GM19395 (cell line): ENCODE data around the gene GPR155.

Experiments
- ATAC-seq: cut with Tn5 transposase; IDR thresholded peaks from one replicate; pipeline ENCODE4 v1.9.1; 2021; ENCODE audit warnings: mild to moderate bottlenecking, moderate library complexity; ENCODE audit not compliant: unreplicated experiment

Gene GPR155, protein sequence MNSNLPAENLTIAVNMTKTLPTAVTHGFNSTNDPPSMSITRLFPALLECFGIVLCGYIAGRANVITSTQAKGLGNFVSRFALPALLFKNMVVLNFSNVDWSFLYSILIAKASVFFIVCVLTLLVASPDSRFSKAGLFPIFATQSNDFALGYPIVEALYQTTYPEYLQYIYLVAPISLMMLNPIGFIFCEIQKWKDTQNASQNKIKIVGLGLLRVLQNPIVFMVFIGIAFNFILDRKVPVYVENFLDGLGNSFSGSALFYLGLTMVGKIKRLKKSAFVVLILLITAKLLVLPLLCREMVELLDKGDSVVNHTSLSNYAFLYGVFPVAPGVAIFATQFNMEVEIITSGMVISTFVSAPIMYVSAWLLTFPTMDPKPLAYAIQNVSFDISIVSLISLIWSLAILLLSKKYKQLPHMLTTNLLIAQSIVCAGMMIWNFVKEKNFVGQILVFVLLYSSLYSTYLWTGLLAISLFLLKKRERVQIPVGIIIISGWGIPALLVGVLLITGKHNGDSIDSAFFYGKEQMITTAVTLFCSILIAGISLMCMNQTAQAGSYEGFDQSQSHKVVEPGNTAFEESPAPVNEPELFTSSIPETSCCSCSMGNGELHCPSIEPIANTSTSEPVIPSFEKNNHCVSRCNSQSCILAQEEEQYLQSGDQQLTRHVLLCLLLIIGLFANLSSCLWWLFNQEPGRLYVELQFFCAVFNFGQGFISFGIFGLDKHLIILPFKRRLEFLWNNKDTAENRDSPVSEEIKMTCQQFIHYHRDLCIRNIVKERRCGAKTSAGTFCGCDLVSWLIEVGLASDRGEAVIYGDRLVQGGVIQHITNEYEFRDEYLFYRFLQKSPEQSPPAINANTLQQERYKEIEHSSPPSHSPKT

DNA sequence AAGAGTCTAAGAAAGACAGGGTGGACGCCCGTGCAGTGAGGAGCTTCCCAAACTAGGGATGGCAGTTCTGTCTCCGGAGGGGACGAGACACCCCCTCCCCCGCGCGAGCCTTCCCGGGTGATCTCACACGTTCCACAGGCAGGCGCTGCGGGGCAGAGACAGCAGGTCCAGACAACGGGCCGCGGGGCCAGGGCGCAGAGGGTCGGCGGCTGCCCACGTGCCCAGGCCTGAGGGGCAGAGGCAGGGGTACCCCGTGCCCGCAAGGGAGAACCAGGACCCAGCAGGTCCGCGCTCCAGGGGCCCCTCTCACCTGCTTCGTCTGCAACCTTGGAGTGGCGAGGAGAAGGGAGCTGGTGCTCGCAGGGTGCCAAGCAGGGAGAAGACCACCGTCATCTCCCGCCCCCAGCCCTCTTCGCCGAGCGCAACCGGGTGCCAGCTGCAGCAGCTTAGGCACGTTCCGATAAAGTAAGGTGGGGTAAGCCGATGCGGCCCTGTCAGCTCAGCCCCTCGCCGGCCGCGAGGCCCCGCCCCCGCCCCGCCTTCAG lies at the start of gene GPR155:
Gene GPR155, minus strand, starts transcription at position 467 of the 545 bp plus-strand sequence. CDS start 5,073 bp downstream, outside the sequence.
- ATAC-seq, result peak; percentile 61

DNA sequence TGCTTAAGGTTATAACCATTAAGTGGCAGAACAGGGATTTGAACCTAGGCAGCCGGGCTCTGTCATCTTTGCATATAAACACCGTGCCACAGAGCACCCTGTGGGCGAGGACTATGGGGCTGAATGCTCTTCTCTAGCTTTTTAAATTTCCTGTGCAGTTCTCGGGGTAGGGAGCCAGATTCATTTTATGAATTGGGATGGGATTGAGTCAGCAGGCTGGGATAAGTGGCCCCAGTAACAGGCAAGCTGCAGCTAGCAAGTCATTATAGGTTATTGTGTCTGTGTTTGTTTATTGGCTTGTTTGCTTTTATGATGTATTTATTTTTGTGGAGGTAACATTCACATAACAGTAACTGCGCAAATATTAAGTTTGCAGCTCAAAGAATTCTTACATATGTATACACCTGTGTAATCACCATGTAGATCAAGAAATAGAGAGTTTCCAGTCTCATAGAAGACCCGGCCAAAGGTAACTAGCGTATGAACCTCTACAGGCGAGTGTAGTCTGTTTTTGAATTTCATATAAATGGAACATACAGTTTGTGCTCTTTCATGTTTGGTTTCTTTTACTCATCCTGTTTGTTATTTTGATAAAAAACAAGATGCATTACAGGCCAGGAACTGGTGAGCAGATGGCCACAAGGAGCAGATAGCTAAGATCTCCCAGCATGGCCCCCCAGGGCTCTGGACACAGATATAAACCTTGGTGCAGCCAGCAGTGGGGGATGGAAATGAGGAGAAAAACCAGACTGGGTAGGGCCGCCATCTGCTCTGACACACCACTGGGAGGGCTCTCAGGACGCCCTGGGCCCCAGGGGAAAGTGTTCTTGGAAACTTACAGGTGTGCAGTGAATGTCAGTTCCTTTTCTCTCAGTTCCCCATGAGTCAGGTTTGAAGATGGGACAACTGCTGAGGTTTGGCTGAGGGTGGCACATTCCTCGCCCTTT lies 49.2 kb upstream of the GPR155 start:
- ATAC-seq, result no peak

DNA sequence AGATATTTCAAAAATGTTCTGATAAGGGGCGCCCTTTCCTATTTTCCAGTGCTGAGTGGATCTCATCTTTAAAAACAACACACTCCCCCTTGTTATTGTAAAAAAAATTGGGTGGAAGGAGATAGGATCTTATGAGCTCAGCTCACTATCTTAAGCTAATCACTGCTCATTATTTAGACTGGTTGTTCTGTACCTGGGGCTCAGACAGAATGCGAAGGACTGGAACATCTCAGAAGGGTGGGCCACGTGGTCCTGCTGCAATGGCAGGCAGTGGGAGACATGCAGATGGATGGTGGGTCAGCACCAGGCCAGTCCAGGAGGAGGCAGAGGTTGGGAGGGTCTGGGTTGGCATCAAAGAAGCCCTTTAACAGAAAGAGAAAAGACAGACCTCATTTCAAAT lies 48.3 kb upstream of the GPR155 start:
- ATAC-seq, result no peak

DNA sequence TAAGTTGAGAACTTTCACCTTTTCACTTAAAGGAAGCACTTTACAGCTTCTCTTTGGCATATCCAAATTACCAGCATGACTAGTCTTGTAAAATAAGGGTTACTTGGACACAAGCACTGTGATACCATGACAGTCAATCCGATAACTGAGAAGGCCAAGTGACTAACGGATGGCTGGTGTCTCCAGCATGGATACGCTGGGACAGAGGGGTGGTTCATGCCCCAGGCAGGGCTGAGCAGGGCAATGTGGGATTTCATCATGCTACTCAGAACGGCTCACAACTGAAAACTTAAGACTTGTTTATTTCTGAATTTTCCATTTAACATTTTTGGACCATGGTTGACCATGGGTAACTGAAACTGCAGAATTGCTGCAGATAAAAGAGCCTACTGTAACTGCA lies 43.1 kb upstream of the GPR155 start:
- no peak for ATAC-seq

GRCh38 chr2:174527959-174528358 lies 41.1 kb upstream of the GPR155 start:
- no peak for ATAC-seq

DNA sequence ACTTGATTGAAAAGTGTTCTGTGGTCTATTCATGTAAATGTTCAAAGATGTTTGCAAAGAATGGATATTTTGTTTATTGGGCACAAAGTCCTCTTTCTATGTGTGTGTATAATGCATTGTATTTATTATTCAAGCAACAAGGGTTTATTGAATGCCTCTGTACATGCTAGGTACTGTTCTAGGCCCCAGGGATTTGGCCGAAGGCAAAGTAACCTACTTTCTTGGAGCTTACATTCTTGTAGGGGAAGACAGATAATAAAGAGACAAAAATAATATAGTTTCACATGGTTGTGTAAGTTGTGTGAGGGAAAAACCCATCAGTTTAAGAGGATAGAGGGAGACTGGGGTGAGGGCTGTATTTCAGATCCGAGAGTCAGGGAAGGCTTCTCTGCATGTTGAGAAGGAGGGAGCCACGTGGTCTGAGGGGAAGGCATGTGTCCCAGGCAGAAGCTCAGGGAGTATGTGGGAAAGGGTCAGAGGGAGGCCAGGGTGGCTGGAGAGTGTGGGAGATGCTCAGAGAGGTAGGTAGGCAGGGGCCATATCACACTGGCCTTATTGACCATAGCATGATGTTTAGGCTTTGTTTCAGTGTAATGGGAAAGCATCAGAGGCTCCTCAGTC lies 40.4 kb upstream of the GPR155 start:
- no peak for ATAC-seq

- ATAC-seq, result no peak
Measured at GRCh38 chr2:174524527-174524926, 37.7 kb upstream of the GPR155 start.

- ATAC-seq, result no peak
Measured at GRCh38 chr2:174522553-174522952, 35.7 kb upstream of the GPR155 start.

GRCh38 chr2:174518395-174518794 lies 31.6 kb upstream of the GPR155 start:
- no peak for ATAC-seq

GRCh38 chr2:174516501-174517378 lies 29.9 kb upstream of the GPR155 start:
- peak; percentile 57 for ATAC-seq

DNA sequence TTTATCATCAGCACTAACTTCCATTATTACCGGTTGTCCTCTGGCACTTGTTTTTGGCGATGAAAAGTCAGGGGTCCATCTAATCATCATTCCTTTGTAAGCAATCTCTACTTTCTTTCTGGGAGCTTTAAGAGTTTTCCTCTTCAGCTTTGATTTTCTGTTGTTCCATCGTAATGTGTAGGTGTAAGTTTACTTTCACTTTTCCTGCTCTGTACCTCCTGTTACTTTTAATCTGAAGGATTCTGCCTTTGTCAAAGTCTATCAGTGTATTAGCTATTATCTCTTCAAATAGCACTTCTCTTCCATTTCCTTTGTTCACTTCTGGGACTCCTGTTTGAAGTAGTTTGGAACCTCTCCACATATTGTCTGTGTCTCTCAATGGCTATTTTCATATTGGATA lies 25.5 kb upstream of the GPR155 start:
- ATAC-seq, result no peak

DNA sequence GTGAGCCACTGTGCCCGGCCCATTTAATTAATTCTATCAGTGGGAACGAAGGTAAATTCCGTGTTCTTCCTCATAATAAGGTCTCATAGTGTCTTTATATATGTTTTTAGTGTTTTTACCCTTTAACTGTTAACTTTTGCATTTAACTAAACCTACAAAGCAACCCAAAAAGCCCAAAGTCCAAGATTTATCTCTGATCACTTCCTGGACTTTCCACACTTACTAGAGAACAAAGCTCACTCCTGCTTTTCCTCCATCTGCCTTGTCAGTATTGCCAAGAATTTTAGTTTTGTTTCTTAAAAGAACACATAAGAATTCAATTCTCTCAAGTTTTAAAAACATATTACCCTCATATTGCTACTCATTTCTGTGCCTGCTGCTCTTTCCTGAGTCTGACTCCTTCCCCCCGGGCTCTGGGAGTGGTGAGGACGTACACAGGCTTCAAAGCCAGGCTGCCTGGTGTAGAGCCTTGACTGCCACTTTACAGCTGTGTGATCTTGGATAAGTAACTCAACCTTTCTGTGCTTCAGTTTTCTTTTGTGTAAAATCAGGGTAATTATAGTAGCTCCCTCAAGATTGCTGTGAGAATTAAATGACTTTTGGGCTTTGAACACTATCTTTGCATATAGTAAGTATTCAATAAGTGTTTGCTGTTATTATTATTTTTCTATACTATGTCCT lies 24.9 kb upstream of the GPR155 start:
- no peak for ATAC-seq

DNA sequence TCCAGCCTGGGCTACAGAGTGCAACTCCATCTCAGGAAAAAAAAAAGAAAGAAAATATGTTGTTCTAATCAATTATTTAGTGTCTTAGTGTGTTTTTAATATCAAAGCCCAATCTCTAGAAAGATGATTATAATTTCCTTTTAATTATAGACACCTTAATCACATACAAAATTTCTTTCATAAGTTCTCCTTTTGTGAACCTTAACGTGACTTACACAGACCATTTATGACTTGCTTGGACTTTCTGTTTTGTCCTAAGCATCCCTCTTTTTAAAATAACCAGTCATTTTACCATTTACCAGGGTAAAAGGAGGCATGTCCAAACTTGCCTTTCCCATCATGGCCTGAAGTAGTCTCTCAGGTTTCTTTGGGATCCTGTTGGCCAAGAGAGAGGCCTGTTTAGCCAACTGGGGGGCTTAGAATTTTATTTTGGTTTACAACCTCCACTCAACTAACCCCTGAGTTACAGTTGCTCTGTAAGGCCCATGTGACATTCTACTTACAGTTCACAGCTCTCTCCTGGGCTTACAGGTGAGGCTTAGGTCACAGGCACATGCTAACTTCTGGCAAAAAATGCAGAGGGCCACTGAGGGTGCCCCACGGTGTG lies 23.9 kb upstream of the GPR155 start:
- no peak for ATAC-seq

DNA sequence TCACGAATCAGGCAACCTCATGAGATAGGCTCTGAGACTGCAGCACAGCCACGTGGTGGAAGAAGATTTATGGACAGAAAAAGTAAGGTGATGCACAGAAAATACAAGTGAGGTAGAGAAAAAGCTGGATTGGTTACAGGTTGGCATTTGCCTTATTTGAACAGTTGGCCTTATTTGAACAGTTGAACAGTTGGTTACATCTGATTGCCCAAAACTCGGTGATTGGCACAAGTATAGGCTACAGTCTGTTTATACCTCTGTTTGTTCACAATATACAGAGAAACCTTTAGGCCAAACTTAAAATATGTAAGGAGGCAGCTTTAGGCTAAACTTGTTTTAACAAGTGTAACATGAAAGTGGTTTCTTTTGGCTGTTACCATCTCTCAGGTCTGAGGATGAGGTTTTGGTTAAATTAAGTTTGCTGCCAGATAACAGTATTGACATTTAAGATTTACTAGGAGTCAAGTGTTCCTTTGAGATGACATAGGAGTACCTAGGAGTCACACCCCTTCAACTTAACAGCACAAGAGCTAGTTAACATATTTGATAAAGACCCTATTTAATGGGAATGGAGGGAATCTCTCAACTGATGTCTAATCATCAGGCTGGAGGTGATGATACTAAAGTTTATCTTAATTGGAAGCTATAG lies 16.5 kb upstream of the GPR155 start:
- ATAC-seq, result no peak

GRCh38 chr2:174499371-174499770 lies 12.5 kb upstream of the GPR155 start:
- no peak for ATAC-seq

DNA sequence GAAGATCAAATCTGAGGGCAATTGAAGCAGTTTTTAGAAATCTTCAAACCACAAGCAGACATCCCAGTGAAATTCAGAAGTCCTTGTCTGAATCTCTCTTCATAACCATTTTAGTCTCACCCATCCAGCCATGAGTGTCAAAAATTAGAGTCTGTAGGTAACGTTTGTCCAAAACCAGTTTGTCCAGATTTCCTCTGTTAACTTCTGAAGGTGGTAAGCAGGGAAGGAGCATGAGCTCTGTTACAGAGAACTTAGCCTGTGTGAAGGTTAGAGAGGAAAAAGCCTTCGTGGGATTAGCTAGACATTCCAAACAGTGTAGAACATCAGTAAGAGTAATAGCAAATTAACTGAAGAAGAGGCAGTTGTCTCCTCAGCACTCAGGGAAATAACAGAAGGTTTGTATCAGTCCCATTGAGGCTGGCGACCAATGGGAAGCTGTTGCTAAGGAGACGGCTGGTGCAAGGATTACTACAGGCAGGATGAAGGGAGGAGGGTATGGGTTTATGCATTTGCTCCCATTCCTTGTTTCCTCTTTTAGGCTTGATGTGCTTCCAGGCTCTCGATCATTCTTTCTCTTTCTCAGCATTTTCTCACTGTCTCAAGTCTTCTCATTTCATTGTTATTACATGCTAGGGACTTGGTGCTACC lies 8.7 kb upstream of the GPR155 start:
- ATAC-seq, result no peak
